NCI-H2227 treated with DMSO at 0.1 percent for 48 hours (cell line): ENCODE measurements around the gene CCNA1.

Experiments
- DNase-seq: peaks from one replicate; lab custom pipeline; 2025; lab: John Stamatoyannopoulos, UW

Gene CCNA1

DNA sequence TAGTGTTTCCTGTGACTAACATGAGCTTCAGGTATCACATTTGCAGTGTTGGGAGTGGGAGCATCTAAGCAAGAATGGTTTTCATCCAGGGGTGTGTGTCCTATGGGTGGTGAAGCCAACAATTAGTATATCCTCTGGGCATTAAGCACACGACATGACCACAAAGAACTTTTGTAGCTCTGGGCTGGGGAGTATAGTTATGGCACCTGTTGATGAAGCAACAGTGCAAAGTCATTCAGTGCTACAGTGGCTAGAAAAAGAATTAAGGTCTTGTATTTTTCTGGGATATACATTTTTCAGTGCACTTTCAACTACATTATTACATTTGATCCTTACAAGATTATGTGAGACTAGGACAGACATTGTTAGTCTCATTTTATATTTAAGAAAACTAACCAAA lies 21.8 kb downstream of the CCNA1 start:
- DNase-seq: no peak

DNA sequence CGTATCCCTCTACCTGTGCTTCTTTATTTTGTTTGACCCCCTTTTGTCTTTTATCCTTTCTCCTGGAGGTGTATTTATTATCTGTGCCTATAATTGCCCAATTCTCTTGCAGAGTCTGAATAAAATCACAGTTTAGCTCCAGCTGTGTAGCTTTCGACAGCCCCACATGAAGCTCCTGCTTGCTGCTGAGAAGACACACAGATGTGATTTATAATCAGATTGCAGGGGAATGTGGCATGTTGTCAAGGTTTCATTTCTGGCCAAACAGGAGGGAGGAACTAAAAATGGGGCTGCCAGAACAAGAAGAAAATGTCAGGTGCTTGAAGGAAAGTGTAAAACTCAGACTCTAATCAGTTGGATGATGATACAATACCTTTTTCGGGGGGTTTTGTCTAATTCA lies 22.7 kb downstream of the CCNA1 start:
- DNase-seq: no peak

DNA sequence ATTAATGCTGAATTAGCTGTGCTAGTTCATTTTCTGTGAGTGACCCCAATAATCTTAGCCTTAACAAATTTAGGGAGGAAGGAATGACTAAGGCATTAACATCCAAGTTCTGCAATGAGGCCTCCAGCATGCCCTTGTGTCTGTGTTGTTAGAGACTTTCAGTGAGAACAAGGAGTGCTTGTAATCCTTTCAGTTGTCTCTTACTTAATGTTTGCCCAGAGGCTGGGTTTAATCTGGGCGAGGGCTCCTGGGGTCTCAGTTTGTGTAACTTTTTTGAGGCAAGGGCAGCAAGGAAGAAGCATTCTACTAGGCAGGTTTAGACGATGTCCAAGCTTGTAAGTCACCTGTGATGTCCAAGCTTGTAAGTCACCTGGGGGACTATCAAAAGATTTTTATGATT lies 24.3 kb downstream of the CCNA1 start:
- DNase-seq: no peak

DNA sequence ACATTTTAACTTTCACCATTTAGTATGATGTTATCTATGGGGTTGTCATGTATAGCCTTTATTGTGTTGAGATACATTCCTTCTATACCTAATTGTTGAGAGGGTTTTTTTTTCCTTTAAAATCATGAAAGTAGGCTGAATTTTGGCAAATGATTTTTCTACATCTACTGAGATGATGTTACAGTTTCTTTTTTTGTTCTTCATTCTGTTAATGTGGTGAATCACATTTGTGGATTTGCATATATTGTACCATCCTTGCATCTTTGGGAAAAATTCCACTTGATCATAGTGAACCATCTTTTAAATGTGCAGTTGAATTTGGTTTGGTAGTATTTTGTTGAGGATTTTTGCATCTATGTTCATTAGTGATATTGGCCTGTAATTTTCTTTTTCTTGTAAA lies 29.2 kb downstream of the CCNA1 start:
- no peak for DNase-seq

DNA sequence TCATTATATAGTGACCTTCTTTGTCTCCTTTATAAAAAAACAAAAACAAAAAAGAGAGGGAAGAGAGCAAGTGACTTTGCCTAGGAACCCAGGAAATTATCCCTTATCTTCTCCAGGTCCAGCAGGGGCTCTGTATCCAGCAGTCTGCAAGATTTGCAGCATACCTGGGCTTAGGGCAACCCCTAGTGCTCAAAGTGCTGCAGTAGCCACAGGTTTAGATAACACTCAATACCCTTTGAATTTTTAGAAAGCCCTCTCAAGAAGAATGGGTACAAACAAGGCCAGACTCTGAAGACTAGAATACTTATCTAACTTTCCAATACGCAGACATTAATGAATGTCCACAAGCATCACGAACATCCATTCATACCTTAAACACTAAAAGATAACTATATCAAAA lies 43.2 kb downstream of the CCNA1 start:
- DNase-seq: no peak

DNA sequence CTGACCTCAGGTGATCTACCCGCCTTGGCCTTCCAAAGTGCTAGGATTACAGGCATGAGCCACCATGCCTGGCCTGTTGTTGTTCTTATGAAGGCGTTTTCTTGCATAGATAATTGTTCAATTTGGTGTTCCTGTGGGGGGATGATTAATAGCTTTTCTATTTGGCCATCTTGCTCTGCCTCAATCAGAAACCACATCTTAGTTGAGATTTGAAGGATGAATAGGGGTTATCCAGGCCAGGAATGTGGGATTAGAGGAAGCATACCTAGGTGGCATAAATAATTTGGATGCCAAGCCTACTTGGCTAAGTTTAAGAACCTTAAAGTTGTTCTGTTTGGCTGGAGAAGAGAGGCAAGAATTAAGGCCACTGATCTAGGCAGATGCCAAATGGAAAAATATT lies 44.4 kb downstream of the CCNA1 start:
- DNase-seq: no peak

DNA sequence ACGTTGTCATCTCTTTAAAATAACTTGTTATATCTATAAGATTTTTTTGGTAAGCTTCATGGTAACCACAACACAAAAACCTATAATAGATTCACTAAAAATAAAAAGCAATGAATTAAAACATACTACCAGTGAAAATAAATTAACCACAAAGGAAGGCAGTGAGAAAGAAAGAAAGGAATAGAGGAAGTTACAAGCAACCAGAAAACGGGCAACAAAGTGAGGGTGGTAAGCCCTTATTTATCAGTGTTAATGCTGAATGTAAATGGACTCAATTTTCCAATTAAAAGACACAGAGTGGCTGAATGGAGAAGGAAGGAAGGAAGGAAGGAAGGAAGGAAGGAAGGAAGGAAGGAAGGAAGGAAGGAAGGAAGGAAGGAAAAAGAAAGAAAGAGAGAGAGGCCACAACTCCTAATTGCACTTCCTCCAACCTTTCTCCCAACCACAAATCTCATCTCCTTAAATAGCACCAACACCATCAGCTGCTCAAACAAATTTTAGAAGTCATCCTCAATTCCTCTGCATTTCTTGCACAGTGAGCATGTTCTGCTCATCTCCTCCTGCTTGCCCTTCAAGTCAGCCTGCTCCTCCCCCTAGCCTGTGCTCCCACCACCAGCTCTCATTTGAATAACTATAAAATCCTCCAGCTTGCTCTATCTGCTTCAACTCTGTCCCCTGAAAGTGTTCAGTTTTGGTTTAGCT lies 48.6 kb downstream of the CCNA1 start:
- no peak for DNase-seq

DNA sequence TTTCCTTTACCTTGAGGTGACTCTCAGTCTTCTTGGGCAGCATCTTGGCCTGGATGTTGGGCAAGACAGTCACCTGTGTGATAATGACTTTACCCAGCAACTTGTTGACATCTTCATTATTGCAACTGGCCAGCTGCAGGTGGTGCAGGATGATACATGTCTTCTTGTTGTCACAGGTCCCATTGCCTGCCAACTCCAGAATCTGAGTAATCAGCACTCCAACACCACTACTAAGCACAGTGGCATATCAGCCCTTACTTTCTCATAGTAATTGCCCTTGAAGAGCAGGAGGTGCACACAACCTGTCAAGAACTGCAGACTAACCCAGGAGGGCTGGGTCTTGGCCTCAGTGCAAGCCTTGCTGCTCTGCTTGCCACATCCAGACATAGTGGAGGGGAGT lies 57.8 kb downstream of the CCNA1 start:
- no peak for DNase-seq
